HepG2 (cell line): ENCODE data around the gene LENEP. TPM values are rescaled to one million over a fixed set of nuclear protein-coding genes. Genes with fewer than 3 reads are reported as not detected.

Source experiments
- ATF2 ChIP-seq: sonication (generic); formaldehyde crosslinking; IDR thresholded peaks from 2 replicates; pipeline ENCODE4 v1.4.0; 2020; ENCODE audit warnings: missing genetic modification reagents
- BCL3 ChIP-seq: sonication (generic); formaldehyde crosslinking; IDR thresholded peaks from 2 replicates; pipeline ENCODE4 v1.5.1; 2020; ENCODE audit warnings: mild to moderate bottlenecking, missing genetic modification reagents, moderate library complexity
- BHLHE40 ChIP-seq: IDR thresholded peaks from 2 replicates; pipeline ENCODE4 v1.6.1; 2011; ENCODE audit warnings: low read length, improper control_type of control experiment
- CREB3 ChIP-seq: sonication (generic); formaldehyde crosslinking; IDR thresholded peaks from 2 replicates; pipeline ENCODE4 v1.5.0; 2020; ENCODE audit warnings: missing genetic modification reagents
- CSRNP2 ChIP-seq: sonication (generic); formaldehyde crosslinking; conservative IDR thresholded peaks from 2 replicates; pipeline ENCODE4 v1.8.0; 2022; ENCODE audit warnings: low read depth, missing genetic modification reagents
- ERF ChIP-seq: IDR thresholded peaks from 2 replicates; pipeline ENCODE4 v1.6.1; 2018; ENCODE audit warnings: missing biosample characterization, missing genetic modification reagents
- GTF2F1 ChIP-seq: fragments of 150-350 bp; IDR thresholded peaks from 2 replicates; pipeline ENCODE4 v1.6.1; 2014; ENCODE audit warnings: low read length
- HNF4A ChIP-seq: sonication (generic); formaldehyde crosslinking; IDR thresholded peaks from 2 replicates; pipeline ENCODE4 v1.4.0; 2020; ENCODE audit warnings: missing genetic modification reagents
- NR1H2 ChIP-seq: sonication (generic); formaldehyde crosslinking; IDR thresholded peaks from 2 replicates; pipeline ENCODE4 v1.8.1; 2022; ENCODE audit warnings: low read depth, missing genetic modification reagents, borderline replicate concordance
- POLR2G ChIP-seq: fragments of 200-400 bp; formaldehyde crosslinking; IDR thresholded peaks from 2 replicates; pipeline ENCODE4 v1.6.1; 2018; ENCODE audit warnings: mild to moderate bottlenecking, low read depth, low read length, moderate library complexity
- SKIL ChIP-seq: sonication (generic); formaldehyde crosslinking; IDR thresholded peaks from 2 replicates; pipeline ENCODE4 v1.8.0; 2022; ENCODE audit warnings: missing genetic modification reagents, mild to moderate bottlenecking, moderate library complexity, borderline replicate concordance
- SMAD9 ChIP-seq: sonication (generic); formaldehyde crosslinking; IDR thresholded peaks from 2 replicates; pipeline ENCODE4 v1.5.1; 2020; ENCODE audit warnings: mild to moderate bottlenecking, missing genetic modification reagents
- SNAPC2 ChIP-seq: sonication (generic); formaldehyde crosslinking; IDR thresholded peaks from 2 replicates; pipeline ENCODE4 v1.8.1; 2022; ENCODE audit warnings: mild to moderate bottlenecking, missing genetic modification reagents
- SP4 ChIP-seq: sonication (generic); formaldehyde crosslinking; IDR thresholded peaks from 2 replicates; pipeline ENCODE4 v1.8.1; 2023; ENCODE audit warnings: mild to moderate bottlenecking, missing genetic modification reagents
- TCF12 ChIP-seq, 2 experiments: fragments of 450-650 bp in 1 of 2; sonication (generic) in 1 of 2; formaldehyde crosslinking in 1 of 2; IDR thresholded peaks; 2 replicates each; pipeline versions ENCODE4 v1.6.1 to v1.8.0; 2017 to 2022; ENCODE audit warnings: antibody characterized with exemption in 1 of 2, mild to moderate bottlenecking in 1 of 2, missing genetic modification reagents in 1 of 2, moderate library complexity in 1 of 2
- TRIM22 ChIP-seq: fragments of 450-650 bp; IDR thresholded peaks from 2 replicates; pipeline ENCODE4 v1.6.1; 2017
- ZMAT3 ChIP-seq: sonication (generic); formaldehyde crosslinking; conservative IDR thresholded peaks from 2 replicates; pipeline ENCODE4 v1.7.0; 2021; ENCODE audit warnings: missing genetic modification reagents
- ZNF124 ChIP-seq: sonication (generic); formaldehyde crosslinking; IDR thresholded peaks from 2 replicates; pipeline ENCODE4 v1.4.0; 2020; ENCODE audit warnings: missing genetic modification reagents
- ZNF17 ChIP-seq: sonication (generic); formaldehyde crosslinking; IDR thresholded peaks from 2 replicates; pipeline ENCODE4 v1.5.0; 2020; ENCODE audit warnings: mild to moderate bottlenecking, missing genetic modification reagents
- ZNF253 ChIP-seq: sonication (generic); formaldehyde crosslinking; IDR thresholded peaks from 2 replicates; pipeline ENCODE4 v1.8.0; 2022; ENCODE audit warnings: mild to moderate bottlenecking, missing genetic modification reagents, borderline replicate concordance
- ZNF772 ChIP-seq: sonication (generic); formaldehyde crosslinking; IDR thresholded peaks from 2 replicates; pipeline ENCODE4 v1.5.0; 2020; ENCODE audit warnings: mild to moderate bottlenecking, missing genetic modification reagents
- polyA plus RNA-seq, 8 experiments: library from polyadenylated mRNA; depleted of rRNA in 3 of 8; stranded (reverse) in 7 of 8; unstranded in 1 of 8; fragments of >200 nt; fragmentation: Illumina TruSeq in 4 of 8; extraction: Trizol in 4 of 8; gene quantifications; 2 replicates each; pipeline versions ENCODE4 v1.2.1 to v1.2.3, GENCODE V29; 2011 to 2016; ENCODE audit warnings: low read depth in 4 of 8, missing spikeins in 1 of 8, mixed read lengths in 1 of 8; ENCODE audit not compliant: insufficient read depth in 1 of 8
- total RNA-seq, 5 experiments: library from RNA; depleted of rRNA; stranded (reverse); fragments of >200 nt; fragmentation: Illumina TruSeq; extraction: Trizol; gene quantifications; 2 replicates each; pipeline ENCODE4 v1.2.3, GENCODE V29; 2016; ENCODE audit warnings: low read depth in 1 of 5

The LENEP gene
- total and polyA plus RNA-seq, 2 of the 13 experiments (the other 11 are each of a cell fraction or from before 2014, with no cell fraction given), result 0.29 TPM; not detected in 1

GRCh38 chr1:154944401-154945159, 48.8 kb upstream of the LENEP start (continued):
- TF ChIP-seq BCL3 (CRISPR knock-in tag) (peak; percentile 59; the same call in 1 of the 2 replicates), ZMAT3 (peak; percentile 69; the same call in 1 of the 2 replicates), CSRNP2 (CRISPR knock-in tag) (no peak), SMAD9 (no peak), ERF (CRISPR knock-in tag) (peak; percentile 85), BHLHE40 (no peak), SNAPC2 (CRISPR knock-in tag) (peak; percentile 88), SKIL (CRISPR knock-in tag) (peak; percentile 65; the same call in 1 of the 2 replicates), ZNF772 (CRISPR knock-in tag) (no peak), HNF4A (CRISPR knock-in tag) (peak; percentile 95), NR1H2 (no peak), ATF2 (CRISPR knock-in tag) (peak; percentile 68; the same call in 1 of the 2 replicates), CREB3 (no peak), SP4 (CRISPR knock-in tag) (peak; percentile 45; the same call in 1 of the 2 replicates), GTF2F1 (peak; percentile 40; the same call in 1 of the 2 replicates), TCF12 (IDR thresholded peaks at IDR 0.05) (no peak), TCF12 (CRISPR knock-in tag; IDR thresholded peaks at IDR 0.05) (0 out of 2 replicates have a peak, but pooled peaks have one; percentile 43), TRIM22 (no peak), ZNF253 (CRISPR knock-in tag) (no peak), ZNF17 (CRISPR knock-in tag) (no peak), ZNF124 (CRISPR knock-in tag) (no peak), POLR2G (no peak)
